Sciatic nerve (tissue), 2 donors: ENCODE results near the gene GOLGA3. TPM values are rescaled to one million over a fixed set of nuclear protein-coding genes. Genes with fewer than 3 reads are reported as not detected.
"Not testable (repeated sequence)": the region's sequence is repeated elsewhere in the genome, so short reads cannot be mapped to it uniquely, and the experiment has no call there.

Experiments
- ATAC-seq: fragments of 200-7000 bp; cut with Tn5 transposase; one replicate; pipeline ENCODE4 v1.9.1; 2020; ENCODE audit warnings: mild to moderate bottlenecking, moderate library complexity
- DNase-seq: peaks from one replicate; pipeline ENCODE4 v3.0.0-alpha.2; 2020; ENCODE audit warnings: low spot score
- intact Hi-C: fragments of 100-400 bp; cut with DNase I; formaldehyde crosslinking; loops from one replicate; pipeline ENCODE4 v1.14.2; 2022
- total RNA-seq: library from RNA; stranded (reverse); fragmentation: NEBNext Ultra II Directional; extraction: Animal tissue kit (Norgen Biotek cat#: 25700); gene quantifications from one replicate; pipeline ENCODE4 v1.2.1, GENCODE V29; 2021
- donor health status: DM: no; HTN: no; CAD: no.
- donor health status: DM: no; HTN: no; CAD: no.

The GOLGA3 gene
- total RNA-seq, 1 donor from 2014 or later: 60.6 TPM

DNA sequence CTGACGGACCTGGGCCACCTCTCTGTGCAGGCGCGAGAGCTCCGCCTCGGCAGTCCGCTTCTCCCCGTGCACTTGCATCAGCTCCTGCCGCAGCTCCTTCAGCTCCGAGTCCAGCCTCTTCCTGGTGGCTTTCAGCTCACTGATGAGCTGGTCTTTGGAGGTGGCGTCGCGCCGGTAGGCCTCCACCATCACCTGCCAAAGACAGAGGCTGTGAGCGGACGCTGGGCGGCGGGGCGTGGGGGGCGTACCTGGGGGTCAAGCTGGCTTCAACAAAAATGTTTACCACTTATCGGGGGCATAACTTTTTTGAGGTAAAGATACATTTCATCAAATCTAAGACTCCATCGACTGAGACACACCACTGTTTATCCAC lies 39.6 kb downstream of the GOLGA3 start:
- DNase-seq (no peak), ATAC-seq (no peak)
- intact Hi-C loops: no loop called here

DNA sequence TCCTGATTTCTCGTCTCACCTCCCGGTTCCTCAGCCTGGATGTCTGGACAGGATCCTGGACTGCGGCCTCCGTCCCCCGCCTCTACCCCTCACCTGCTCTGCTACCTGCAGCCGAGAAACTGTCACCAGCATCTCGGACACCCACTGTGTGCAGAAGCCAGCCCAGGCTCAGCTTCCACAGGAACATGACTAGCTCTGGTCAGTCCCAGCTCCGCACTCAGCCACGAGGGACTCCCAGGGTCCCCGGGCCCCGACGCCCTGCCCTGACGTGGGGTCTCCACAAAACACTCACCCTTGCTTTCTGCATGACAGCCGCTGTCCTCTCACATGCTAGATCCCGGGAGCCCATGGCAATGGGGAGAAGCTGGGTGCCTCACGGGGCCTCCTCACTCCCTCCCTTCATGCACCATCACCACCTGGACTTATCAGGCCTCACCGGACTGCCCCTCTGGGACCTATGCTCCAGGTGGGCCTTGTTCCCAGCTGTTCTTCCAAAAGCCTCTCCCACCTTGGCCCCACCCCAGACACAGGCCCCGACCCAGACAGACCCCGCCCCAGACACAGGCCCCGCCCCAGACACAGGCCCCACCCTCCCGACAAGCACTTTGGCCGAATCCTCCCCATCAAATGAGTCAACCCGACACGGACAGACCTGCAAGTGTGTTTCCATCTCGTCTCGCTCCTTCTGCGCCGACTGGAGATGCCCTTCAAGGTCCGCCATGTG lies 40.1 kb downstream of the GOLGA3 start:
- intact Hi-C loops: no loop called here
- ATAC-seq: no peak
- DNase-seq: no peak

DNA sequence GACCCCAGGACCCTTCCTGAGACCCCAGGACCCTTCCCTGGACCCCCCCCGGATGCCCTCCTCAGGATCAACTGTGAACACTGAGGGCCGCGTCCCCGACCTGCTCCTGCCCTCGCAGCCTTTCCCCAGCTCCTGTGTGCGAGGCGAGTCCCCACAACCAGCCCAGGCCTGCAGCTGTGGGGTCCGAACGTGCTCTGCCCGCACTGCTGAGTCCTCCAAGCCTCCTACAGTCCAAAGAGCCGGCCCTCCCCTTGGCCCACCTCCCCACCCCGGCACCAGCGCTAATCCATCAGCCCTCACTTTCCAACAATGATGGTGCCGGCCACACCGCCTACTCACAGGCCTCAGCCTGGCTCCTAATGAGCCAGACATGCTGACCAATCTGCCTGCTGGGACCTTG lies 40.8 kb downstream of the GOLGA3 start:
- ATAC-seq: no peak
- intact Hi-C loops: no loop called here
- DNase-seq: no peak

DNA sequence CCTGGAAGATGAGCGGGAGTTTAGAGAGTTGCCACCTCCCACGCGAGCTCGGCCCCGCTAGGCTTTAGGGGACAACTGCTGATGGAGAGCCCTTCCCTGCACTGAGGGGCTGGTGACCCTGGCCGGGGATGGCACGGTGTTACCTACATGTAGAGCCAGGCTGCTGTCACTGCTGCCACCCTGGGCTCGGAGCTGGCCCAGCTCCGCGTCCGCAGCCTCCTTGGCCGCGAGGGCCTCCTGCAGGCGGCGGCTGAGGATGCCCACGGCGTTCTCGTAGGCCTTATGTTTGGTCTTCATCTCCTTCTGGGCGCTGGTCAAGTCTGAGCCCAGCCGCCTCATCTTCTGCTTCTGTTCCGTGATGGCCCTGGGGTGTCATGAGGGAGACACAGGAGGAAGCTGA lies 42.5 kb downstream of the GOLGA3 start:
- no peak for DNase-seq
- intact Hi-C loops: no loop called here
- no peak for ATAC-seq

DNA sequence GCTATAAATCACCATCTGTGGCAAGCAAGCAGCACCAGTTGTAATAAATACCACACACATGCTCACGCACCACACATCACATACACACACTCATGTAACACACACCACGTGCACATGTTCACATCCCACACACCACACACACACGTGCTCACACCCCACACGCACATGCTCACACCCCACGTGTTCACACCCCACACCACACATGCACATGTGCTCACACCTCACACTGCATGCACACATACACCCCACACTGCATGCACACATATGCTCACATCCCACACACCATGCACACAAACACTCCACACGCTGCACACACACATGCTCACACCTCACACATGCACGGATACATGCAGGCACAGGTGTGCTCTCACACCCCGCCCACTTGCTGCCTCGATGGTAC lies 44.1 kb downstream of the GOLGA3 start:
- intact Hi-C loops: no loop called here
- no peak for DNase-seq
- ATAC-seq: peak; percentile 13

DNA sequence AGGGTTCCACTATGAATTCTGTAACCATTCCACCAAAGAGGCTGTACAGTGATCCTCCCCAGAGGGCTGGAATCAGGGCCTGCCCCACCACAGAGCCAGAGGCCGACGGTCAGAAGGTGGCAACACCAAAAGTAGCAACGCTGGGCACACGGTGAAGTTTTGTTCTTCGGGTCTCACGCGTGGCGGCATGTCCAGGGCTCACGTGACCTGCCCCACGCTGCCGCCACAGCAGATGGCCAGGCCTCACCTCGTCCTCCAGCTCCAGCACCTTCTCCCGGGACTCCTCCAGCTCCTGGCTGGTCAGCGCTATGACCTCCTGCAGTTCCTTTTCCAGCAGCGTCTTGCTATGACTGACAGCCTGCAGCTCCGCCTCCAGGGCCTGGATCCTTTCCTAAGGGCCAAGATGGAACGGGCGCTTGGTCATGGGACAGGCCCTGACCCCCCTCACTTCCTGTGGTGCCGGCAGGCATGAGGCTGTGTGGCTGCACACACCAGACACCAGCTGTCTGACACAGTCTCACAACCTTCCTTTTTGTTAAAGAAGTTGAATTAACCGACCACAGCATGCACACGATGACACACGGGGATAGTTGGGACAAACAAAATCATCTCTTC lies 44.6 kb downstream of the GOLGA3 start:
- ATAC-seq (peak; percentile 72), DNase-seq (no peak)
- intact Hi-C loops: no loop called here

DNA sequence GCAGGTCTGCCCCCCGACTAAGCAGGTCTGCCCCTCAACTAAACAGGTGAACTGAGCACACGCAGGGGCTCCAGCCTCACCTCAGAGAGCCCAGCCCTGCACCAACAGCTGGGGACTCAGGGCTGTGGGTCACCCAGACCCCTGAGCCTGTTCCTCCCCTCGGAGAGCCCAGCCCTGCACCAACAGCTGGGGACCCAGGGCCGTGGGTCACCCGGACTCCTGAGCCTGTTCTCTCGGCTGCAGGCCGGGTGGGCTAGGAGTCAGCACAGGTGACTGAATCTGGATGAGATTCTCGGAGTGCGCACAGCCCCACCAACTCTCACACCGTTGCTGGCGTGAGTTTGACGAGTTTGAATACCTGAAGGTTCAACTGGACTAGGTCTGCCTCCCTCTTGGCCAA lies 46.7 kb downstream of the GOLGA3 start:
- no peak for DNase-seq
- intact Hi-C loops: no loop called here
- ATAC-seq: no peak

DNA sequence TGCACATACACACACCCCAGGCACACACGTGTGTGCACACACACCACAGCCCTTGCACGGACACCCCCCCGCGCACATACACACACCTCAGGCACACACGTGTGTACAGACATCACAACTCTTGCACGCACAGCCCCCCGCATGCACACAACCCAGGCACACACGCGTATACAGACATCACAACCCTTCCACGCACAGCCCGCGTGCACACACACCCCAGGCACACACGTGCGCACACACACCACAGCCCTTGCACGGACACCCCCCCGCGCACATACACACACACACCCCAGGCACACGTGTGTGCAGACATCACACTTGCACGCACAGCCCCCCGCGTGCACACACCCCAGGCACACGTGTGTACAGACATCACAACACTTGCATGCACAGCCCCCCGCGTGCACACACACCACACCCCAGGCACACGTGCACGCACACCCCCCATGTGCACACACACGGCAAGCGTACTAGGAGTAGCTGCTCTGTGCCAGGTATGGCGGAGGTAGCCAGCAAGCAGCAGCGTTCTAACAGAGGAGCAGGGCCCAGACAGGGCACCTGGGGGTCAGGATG lies 48.8 kb downstream of the GOLGA3 start:
- intact Hi-C loops: no loop called here
- DNase-seq (no peak), ATAC-seq (no peak)

DNA sequence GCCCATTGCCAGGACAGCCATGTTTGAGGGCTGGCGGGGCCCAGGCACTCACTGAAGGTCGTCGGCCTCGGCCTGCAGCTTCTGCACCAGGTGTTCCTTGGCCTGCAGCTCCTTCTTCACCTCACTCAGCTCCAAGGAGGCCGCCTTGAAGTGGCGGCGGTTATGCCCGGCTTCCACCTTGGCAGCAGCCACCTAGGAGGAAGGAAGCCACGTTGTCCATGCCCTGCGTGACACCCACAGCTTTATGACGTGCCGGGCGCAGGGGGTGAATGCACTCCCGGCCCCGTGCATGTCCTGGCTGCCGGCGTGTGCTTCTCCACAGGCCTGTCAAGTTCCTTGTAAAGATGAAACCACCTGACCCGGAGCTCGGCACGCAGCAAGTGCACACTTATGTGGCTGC lies 51.1 kb downstream of the GOLGA3 start:
- intact Hi-C loops: no loop called here
- ATAC-seq: no peak
- no peak for DNase-seq

DNA sequence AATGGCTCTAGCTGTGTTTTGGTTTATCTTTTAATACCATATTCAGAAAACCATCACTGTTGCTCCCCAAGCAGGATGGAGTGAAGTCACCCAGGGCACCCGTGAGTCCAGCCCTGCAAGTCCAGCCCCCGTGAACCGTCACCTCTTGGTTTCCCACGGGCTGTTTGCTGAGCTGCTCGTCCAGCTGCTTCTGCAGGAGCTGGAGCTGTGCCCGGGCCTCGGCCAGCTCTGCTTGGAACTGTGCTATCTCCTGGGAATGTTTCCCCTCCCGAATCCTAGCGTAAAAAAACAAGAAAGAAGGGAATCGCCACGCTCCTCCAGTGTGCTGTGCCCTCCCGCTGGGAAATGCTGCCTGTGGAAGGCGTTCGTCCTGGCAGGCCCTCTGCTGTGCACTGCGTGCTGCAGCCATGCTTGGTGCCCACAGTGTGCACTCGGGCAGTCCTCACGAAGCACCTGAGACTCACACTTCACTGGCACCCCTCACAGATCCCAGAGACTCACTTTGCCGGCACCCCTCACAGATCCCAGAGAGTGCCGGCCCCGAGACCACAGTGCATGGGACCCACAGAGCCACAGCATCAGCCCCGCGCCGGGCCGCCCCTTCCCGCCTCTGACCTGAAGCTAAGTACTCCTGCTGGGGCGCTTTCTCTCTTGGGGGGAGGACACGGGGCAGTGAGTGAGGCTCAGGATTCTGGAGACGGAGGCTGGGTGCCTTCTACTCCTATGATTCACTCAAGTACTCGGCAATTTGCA lies 51.7 kb downstream of the GOLGA3 start:
- peak; percentile 89 for ATAC-seq
- peak; percentile 71 for DNase-seq
- intact Hi-C loops: no loop called here

DNA sequence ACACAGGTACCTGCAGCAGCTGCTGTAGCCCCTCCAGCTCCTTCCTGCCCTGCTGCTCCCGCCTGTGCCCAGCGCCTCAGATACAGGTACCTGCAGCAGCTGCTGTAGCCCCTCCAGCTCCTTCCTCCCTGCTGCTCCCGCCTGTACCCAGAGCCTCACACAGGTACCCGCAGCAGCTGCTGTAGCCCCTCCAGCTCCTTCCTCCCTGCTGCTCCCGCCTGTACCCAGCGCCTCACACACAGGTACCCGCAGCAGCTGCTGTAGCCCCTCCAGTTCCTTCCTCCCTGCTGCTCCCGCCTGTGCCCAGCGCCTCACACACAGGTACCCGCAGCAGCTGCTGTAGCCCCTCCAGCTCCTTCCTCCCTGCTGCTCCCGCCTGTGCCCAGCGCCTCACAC lies 52.4 kb downstream of the GOLGA3 start:
- DNase-seq, intact Hi-C loops, ATAC-seq: not testable (repeated sequence)

DNA sequence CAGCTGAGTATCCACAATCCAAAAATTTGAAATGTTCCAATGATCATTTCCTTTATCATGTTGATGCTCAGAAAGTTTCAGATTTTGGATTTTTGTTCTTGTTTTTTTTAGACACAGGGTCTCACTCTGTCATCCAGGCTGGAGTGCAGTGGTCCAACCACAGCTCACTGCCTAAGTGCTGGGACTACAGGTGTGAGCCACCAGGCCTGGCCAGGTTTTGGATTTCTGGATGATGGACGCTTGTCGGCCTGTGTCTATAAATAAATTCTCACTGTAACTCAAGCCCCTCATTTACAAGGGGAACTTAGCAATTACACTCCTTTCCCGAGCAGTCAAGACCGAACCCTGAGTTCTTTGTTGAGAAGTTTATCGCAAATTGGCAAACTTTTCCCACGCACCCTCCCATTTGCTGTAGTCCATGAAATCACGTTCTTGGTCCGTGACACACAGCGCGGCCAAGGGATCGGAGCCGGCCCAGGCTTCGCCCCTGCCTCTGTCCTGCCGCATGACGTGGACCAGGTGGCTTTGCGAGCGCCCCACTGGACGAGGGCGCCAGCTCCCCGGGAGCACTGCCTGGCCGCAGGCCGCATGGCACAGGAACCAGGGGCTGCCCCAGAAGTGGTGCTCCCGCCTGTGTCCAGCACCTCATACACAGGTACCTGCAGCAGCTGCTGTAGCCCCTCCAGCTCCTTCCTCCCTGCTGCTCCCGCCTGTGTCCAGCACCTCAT lies 53.0 kb downstream of the GOLGA3 start:
- DNase-seq: no peak
- ATAC-seq: no peak
- intact Hi-C loops: no loop called here

DNA sequence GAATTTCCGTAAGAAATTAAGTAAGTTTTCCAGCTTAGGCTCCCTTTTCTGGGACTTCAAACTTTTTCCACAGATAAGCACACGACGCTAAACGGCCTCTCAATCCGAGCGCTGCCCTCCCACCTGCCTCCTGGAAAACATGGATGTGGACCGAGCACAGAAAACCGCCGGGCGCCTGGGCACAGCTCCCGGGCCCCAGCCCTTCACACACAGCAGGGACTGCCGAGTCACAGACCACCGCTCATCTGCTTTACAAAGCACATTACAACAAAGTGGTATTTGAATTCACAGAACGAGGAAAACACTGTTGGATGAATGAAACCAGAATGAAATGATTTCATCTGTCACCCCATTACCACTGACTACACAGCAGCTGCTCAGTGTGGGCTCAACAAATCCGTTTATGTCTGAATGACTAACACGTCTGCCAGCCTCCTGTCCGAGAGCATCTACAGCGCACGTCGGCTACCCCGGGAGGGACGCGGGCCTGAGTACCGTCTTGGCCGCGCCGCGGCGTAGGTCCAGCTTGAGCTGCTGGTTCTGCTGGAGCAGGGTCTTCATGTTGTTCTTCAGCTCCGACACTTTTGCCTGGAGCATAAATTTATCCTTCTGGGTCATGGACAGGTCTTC lies 53.9 kb downstream of the GOLGA3 start:
- intact Hi-C loops: no loop called here
- no peak for DNase-seq
- ATAC-seq: no peak

DNA sequence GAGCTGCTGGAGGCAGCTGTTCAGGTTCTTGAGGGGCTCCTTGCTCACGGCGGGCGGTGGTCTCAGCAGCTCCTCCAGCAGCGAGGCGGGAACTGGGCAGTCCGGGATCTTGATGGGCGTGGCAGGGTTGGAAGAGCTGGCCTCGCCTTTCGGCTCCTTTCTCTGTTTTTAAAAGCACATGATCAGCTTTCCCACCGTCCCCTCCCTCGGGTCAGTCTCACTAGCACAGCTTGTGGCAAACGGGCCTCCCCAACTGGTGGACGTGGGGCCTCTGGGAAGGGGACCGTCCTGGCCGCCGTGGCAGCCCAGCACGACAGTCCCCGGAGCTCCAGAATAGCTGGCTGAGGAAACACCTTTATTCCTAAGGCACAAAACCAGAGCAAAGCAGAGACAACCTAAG lies 54.5 kb downstream of the GOLGA3 start:
- DNase-seq (no peak), ATAC-seq (no peak)
- intact Hi-C loops: no loop called here

DNA sequence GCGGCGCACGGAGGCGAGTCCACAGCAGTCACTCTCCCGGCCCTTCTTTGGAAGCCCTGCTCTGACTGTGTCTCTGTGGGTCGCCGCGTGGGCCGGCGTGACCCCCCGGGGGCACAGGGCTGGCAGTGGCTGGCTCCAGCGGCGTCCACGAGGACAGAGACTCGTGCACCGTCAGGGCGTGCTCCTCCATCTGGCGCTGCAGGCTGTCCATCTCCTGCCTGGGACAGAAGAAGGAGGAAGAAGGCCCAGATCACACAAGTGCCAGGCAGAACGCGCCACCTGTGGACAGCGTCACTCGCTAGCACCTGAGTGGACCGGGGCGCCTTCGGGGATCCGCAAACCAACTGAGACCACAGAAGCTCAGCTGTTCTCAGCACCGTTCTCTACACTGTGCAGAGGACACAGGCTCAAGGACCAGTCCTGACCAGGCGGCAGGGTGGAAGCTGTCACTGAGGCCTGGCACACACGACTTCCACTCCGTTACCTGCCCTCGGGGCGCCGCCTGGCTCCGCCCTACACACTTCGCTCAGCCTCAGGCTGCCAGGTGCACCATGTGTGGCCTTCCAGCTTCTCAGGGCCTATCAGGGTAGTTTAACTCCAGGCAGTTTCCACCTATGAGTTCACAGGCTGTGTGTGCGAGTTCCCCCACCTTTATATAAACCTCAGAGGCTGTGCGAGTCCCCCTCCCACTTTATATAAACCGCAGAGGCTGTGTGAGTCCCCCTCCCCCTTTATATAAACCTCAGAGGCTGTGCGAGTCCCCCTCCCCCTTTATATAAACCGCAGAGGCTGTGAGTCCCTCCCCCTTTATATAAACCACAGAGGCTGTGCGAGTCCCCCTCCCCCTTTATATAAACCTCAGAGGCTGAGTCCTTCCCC lies 55.4 kb downstream of the GOLGA3 start:
- no peak for DNase-seq
- ATAC-seq: no peak
- intact Hi-C loops: no loop called here

DNA sequence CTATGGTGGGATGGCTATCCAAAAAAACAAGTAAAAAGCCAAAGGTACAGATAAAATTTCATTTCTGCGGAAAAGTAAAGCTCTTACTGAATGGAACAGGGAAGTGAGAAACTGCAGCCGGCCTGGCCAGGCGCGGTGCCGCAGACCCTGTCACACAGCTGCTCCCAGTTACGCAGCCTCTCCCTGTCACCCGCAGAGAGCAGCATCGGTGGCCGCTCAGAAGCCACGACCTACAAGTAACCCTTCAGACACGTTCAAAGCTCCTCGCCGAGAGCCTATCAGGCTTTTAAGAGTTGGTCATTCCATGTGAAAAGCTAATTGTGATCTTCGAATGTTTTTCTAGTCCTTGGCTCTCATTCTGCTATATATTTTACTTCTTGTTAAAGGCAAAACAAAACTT lies 56.1 kb downstream of the GOLGA3 start:
- intact Hi-C loops: no loop called here
- no peak for DNase-seq
- peak; percentile 43 for ATAC-seq

DNA sequence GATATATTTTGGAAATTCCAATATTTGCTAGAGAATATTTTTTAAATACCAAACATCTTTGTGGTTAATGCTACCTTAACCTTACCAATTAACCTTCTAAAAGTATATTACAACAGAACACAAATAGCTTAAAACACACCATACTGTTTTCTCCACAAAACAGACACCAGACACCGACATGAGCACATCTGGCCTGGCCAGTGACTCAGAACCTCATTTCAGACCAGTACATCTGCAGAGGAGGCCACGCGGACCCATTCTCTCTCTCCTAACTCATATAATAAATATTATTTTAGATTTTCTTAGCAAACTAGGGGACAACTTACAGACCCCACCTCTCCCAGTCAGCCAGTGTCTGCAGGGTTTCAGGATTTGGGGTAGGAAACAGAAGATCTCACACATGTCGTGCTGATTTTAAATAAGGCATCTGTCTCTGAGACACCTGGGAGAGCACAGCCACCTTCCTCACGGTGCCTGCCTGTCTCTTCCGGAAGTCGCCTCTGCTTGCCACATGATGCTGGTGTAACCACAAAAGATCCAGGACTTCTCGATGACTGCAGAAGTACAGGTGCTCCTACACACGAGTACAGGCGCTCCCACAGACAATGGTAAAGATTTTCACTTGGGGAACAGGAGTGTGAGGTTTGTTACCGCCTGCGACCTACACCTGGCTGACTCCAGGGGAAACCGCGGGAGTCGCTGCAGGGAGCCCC lies 57.4 kb downstream of the GOLGA3 start:
- intact Hi-C loops: no loop called here
- DNase-seq (no peak), ATAC-seq (no peak)
